Medulla oblongata (tissue), 1 donor: Measurements from ENCODE around the gene VWA5B2.
"Not testable (repeated sequence)": the region's sequence is repeated elsewhere in the genome, so short reads cannot be mapped to it uniquely, and the experiment has no call there.

ENCODE experiments used
- DNase-seq: peaks from one replicate; pipeline ENCODE4 v3.0.0-alpha.2; 2015; ENCODE audit errors: extremely low spot score

The VWA5B2 gene

GRCh38 chr3:184241447-184242296, 12.3 kb downstream of the VWA5B2 start:
- DNase-seq: no peak

DNA sequence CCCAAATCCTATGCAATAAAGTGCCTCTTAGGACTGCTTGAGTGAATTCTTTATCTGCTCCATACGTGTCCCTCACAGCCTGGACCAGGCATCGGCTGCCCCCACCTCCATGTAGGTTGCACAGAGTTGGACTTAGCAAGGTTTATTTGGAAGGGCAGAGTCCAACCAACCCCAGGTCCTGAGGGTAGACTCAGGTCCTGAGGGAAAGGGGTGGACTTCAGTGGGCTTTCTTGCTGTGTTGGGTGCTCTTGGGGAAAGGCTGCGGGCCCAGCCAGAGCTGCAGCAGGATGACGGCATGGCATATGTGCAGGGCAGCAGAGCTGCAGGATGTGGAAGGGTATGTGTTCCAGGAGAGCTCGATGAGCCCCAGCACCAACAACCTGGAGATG, 12.9 kb downstream of the VWA5B2 start:
- DNase-seq: no peak

GRCh38 chr3:184248454-184249411, 19.3 kb downstream of the VWA5B2 start, which contains the start of gene ALG3:
Gene ALG3, minus strand, starts transcription at chr3:184248962. Its CDS starts 22 bp downstream, at chr3:184248940.
- peak; percentile 85 for DNase-seq

DNA sequence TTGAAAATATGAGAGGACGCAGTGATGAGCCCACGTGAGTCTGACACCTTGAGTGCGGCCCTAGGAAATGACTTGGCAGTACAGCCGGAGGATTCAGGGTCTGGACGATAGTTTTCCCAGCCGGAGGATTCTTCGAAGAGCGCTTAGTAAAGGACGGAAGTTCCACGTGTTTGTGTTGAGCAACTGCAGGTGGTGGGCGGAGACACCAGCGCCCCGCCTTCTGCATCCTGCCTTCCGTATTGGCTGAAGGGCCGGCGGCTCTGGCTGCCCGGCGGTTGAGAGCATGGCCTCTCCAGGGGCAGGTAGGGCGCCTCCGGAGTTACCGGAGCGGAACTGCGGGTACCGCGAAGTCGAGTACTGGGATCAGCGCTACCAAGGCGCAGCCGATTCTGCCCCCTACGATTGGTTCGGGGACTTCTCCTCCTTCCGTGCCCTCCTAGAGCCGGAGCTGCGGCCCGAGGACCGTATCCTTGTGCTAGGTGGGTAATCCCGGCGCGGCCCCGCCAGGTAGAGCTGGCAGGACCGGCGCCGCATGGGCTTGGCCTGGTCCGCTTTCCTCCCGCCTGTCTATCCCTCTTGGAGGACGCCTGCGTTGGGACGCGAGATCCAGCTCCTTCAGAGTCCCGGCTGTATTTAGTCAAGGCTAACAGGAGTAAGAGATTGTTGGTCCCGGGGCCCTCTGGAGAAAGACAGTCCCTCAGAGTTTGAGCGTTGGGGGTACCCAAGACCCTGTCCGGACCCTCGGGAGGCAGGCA, 20.2 kb downstream of the VWA5B2 start, which contains the start of gene EEF1AKMT4:
TSS of gene EEF1AKMT4 (plus strand) at position 261 of the 755 bp plus-strand sequence. CDS start at position 284, 23 bp downstream.
- DNase-seq: peak; percentile 96

GRCh38 chr3:184250167-184250828, 20.9 kb downstream of the VWA5B2 start:
- peak; percentile 91 for DNase-seq

DNA sequence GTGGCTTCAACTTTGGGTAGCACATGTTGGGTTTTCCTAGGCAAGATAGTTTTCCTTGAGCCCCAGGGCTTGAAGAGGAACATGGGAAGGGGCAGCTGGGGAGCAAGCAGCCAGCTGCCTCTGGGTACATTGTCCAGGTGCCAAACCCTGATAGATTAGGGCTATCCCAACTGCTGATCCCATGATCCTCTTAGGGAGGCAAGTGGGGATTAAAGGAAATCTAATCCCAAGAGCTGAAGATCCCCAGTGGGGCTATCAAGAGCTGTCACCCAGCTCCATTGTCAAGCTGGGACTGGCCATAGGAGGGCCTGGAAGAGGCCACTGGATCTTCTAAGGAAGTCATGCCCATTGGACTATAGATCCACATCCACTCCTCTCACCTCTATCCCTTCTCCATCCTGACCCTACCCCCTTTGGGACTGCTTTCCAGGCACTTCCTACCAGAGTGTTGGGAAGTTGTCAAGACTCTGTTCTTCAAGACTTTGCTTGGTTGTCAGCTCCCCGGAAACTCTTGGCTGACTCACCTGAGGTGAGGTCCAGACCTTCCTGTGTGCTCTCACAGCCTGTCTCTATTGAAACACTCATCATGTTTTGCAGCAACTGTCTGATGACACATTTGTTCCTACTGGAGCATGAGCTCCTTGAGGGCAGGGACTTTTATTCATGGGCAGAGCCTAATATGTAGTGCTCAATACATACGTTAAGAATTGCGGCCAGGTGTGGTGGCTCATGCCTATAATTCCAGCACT, 26.1 kb downstream of the VWA5B2 start:
- no peak for DNase-seq

- DNase-seq: no peak
These were observed 27.9 kb downstream of the VWA5B2 start for GRCh38 chr3:184257083-184257915.

- no peak for DNase-seq
These were observed 29.5 kb downstream of the VWA5B2 start for GRCh38 chr3:184258926-184259325.

GRCh38 chr3:184259396-184259877, 30.1 kb downstream of the VWA5B2 start:
- DNase-seq: no peak

DNA sequence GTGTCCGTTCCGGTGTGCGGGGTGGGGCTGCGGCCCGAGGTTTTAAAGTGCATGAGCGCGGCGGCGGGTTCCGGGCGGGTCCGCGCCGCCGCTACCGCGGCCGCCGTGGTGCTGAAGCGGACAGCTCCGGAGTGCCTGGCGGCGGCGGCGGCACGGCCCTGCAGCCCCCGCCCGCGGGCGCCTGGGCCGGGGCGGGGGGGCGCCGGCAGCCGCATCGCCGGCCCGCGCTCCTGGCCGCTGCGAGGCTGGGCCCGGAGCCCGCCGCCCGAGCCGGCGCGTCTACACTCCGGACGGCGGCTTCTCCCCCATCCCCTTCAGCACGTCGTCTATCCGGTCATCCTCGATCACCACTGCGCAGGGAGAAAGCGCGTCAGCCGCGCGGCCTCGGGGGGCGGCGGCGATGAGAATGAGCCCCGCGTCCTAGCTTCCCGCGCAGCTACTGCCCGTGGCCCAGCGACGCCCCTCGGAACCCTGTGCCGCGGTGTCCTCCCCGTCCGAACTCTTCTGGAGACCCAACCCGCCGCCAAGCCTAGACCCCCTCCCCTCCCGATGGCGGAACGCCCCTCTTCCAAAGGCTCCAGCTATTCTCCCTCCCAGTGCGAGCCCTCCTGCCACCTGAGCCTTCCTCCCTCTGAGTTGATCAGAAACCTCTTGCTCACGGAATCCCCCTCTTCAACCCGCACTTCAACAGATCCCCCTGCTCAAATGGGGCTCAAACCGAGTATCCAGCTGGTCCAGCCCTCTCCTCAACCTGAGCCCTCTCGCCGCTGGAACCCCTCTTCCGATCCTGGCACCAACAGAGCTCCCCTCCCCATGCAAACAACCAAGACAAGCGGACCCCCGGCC, 30.7 kb downstream of the VWA5B2 start:
- DNase-seq: no peak

GRCh38 chr3:184260724-184261269, 31.4 kb downstream of the VWA5B2 start:
- no peak for DNase-seq

- DNase-seq: peak; percentile 35
These were observed 32.0 kb downstream of the VWA5B2 start, which contains the start of gene CAMK2N2 for GRCh38 chr3:184261270-184261853. Gene CAMK2N2, minus strand, starts transcription at chr3:184261553. Its CDS starts 268 bp downstream, at chr3:184261285.

- no peak for DNase-seq
These were observed 32.7 kb downstream of the VWA5B2 start for GRCh38 chr3:184261854-184262763.

DNA sequence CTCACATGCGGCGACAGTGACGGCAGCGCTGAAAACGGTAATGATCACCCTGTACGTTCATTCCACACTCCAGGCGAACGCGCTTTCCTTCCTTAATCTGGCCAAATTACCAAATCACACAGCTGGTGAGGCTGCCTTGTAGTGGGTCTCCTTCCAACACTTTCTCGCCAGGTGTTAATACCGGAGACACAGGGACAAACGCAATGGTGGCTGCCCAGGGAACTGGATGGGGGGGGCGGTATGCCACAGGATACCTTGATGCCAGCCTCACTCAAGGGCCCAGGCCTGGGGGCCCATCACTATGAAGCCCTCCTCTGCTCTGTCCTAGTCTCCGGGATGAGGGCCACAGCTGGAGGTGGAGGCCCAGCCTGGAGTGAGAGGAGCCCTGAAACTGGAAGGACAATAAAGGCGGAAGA, 33.4 kb downstream of the VWA5B2 start:
- DNase-seq: no peak

GRCh38 chr3:184267249-184267648, 37.9 kb downstream of the VWA5B2 start:
- DNase-seq: not testable (repeated sequence)

- DNase-seq: no peak
These were observed 42.9 kb downstream of the VWA5B2 start for GRCh38 chr3:184272269-184272668.
